Activated gamma-delta T cell (primary cell): Measurements from ENCODE around the gene COL4A6.
"Not testable (repeated sequence)": the region's sequence is repeated elsewhere in the genome, so short reads cannot be mapped to it uniquely, and the experiment has no call there.

ENCODE experiments used
- DNase-seq: peaks from one replicate; lab custom pipeline; 2025; lab: John Stamatoyannopoulos, UW
- total RNA-seq, 2 donors: gene quantifications; one replicate each; lab custom pipeline; 2026; lab: John Stamatoyannopoulos, UW

The COL4A6 gene
- 0 to 0.17 reads per million in 2 donors for total RNA-seq

GRCh38 chrX:108438110-108438623 lies at the start of gene COL4A6:
Gene COL4A6 (minus strand): TSS chrX:108438422. CDS start chrX:108438196, 226 bp downstream.
- no peak for DNase-seq

DNA sequence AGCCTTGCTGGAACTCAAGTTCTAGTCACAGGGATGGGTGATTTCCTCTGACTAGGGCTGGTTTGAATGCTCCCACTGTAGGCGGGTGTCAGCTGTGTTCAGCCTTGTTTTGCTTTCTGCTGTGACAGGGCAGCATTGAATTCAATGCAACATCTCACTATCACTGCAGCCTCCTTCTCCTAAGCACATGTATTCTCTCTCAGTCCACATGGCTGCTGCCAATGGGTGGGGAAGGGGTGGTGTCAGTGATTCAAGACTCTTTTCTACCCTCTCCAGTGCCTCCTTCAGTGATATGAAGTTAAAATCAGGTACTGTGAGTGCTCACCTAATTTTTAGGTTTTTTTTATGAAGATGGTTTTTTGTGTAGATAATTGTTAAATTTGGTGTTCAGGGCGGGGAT lies 47.7 kb upstream of the COL4A6 start:
- DNase-seq: no peak

DNA sequence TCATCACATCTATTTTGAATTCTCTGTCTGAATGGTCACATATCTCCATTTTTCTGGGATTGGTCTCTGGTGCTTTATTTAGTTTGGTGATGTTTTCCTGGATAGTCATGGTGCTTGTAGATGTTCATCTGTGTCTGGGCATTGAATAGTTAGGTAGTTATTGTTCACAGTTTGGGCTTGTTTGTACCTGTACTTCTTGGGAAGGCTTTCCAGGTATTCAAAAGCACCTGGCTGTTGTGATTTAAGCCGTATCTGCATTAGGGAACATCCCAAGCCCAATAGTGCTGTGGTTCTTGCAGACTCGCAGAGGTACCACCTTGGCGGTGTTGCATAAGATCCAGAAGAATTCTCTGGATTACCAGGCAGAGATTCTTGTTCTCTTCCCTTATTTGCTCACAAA lies 46.0 kb upstream of the COL4A6 start:
- no peak for DNase-seq

DNA sequence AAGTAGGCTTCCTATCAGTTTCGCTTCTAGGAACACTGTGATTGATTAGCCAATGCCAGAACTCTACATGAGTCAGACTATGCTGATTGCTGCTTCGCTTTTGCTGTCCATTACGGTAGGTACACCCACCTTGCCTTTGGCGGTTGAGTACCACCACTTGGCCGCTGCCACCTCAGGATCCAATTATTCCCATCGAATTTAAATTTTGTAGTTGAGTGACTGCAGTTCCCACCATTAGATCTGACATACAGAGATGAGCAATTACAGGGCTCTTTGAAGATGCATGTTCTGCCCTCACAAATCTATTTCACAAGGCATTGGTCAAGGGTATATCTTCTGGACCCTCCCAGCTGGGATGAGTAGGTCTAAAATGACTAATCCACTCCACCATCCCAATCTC lies 43.3 kb upstream of the COL4A6 start:
- not testable (repeated sequence) for DNase-seq

- no peak for DNase-seq
Observed at GRCh38 chrX:108473979-108474378, 35.8 kb upstream of the COL4A6 start.

GRCh38 chrX:108468486-108468885 lies 30.3 kb upstream of the COL4A6 start:
- no peak for DNase-seq

GRCh38 chrX:108464604-108465003 lies 26.4 kb upstream of the COL4A6 start:
- DNase-seq: no peak

- no peak for DNase-seq
Observed at GRCh38 chrX:108456971-108457477, 18.8 kb upstream of the COL4A6 start.

- no peak for DNase-seq
Observed at GRCh38 chrX:108453841-108454240, 15.6 kb upstream of the COL4A6 start.

DNA sequence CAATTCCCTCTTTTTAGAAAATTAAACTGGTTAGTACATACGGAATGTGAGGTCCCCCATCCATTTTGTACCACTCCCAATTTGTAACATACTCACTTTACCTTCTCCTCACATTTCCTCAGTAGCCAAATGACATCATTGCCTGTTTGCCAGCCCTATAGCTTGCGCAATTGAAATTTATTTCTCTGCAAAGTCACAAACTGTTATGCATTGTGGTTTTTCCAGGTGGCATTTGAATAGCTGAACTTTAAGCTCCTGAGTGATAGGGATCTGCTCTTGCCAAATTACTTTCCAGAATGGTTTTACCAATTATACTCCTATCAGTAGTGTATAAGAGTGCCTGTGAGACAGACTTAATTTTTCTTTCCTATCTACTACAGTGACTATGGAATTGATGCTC lies 9.1 kb upstream of the COL4A6 start:
- no peak for DNase-seq

GRCh38 chrX:108442901-108443464 lies 4.8 kb upstream of the COL4A6 start:
- no peak for DNase-seq

DNA sequence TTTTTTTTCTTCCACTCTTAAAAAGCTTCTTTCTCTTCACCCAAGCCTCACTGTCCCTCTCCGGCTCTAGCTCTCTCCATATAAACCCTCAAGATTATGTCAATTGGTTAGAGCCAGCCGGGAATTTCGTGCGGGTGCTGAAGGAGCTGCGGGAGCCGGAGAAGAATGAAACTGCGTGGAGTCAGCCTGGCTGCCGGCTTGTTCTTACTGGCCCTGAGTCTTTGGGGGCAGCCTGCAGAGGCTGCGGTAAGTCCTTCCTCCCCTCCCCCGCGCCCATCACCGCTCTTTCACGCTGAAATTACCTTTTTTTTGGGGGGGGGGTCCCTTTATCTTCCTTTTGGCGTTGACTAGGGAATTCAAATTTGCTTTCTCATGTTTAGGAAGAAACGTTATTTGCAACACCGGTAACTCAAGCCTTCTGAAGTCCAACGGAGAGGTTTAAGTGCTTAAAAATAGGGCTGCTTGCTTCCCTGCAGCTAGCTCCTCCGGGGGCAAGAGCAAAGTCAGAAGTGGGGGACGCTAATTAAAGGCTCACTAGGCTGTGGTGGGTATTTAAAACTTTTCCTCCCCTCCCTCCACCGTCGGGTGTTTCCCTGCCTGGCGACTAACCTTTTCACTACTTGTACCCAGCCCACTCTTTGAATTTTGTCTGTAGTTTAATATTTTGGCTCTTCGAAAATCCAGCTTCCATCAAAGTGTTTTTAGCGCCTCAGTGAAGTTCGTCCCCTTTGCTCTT lies 1.9 kb upstream of the COL4A6 start:
- no peak for DNase-seq

DNA sequence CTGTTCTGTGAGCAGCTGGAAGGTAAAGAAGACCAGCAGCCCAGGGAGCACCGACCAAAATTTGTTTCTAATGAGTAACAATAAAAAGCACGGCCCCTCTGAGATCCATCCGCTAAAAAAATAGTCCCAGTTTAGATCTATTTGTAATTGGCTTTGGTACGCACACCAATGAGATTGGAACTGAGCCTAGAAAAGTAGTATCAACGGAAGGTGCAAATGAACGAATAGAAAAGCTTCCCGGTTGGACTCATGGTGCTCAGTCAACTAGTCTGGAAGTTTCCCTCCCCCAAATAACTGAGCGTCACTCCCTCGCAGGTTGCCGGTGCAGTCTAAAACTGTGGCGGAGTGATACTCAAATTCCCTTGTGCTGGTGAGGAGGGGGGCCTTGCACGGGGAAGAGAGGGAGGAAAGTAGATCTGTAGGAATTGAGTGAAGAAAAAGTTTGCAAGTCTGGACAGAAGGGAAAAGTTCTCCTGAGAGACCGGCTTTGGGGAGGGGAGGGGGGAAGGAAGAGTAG lies 1.3 kb upstream of the COL4A6 start, which contains the start of gene COL4A5:
COL4A5 (plus strand) TSS at position 413 of the 517 bp plus-strand sequence. CDS start 288 bp downstream, outside the sequence.
- no peak for DNase-seq

DNA sequence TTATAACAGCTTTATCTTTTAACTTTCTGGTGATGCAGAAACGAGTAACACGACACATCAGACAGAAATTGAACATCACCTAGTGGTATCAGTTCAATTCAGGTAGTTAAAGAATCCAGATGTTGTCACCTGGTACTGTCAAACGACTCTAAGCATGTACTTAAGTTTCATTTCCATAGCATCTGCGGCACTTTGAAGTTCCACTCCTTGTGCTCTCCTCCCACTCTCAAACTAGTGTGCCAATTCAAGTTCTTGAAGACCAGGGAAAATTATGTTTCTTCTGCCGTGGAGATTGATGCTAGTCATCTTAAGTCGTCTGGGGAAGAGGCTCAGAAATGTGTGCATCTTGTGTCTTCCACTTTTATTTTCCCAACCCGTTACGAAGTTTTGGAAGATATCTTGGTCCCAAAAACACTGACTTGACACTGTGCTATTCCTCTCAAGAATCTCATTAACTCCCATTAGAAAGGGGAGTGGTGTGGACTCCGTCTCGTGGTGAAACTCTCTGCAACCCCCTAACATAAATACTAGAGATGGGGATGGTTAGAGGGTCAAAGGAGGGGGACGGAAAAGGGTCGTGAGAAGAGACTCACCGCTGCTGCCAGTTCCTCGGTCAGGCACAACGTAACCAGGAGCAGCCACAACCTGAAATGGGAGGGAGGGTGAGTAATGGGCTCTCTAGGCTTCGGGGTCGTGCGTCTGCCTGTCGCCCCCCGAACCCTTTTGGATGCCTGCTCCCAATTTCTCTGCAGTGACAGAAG lies 693 bp downstream of the COL4A6 start:
- DNase-seq: no peak

GRCh38 chrX:108435261-108435660 lies 3.0 kb downstream of the COL4A6 start:
- no peak for DNase-seq

- no peak for DNase-seq
Observed at GRCh38 chrX:108426262-108426661, 12.0 kb downstream of the COL4A6 start.

- DNase-seq: no peak
Observed at GRCh38 chrX:108420481-108420880, 17.7 kb downstream of the COL4A6 start.

DNA sequence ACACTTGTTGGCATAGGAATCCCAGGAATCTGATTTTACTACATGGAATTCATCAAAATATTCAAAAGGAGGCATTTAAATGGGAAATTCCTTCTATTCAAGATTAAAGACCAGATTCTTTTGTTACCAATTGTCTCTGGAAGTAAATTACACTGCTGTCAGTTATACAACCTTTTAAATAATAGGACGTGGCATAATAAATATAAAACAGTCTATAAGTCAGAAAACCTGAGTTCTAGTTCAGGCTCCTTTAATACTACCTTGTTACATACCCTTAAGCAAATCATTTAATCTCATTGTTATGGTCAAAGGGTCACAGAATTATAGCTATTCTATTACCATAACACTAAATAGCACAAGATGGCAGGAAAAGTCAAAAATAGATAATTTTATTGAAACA lies 18.8 kb downstream of the COL4A6 start:
- no peak for DNase-seq

- no peak for DNase-seq
Observed at GRCh38 chrX:108417257-108417656, 21.0 kb downstream of the COL4A6 start.

DNA sequence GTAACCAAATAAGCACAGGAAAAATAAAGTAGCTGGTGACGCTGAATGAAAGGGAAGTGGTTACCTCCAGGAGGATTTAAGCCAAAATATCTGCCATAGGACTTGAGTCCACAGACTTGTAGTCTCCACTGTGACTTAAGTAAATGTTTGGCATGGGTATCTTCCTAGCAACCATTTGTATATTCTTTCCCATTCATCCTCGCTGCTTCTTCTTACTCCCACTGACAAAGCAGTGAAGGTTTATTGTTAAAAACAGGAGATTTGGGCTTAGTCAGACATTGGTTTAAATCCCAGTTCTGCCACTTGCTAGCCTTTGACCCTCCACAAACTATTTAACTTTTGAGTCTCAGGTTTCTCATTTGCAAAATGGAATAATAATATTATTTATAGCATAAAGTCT lies 22.3 kb downstream of the COL4A6 start:
- no peak for DNase-seq

DNA sequence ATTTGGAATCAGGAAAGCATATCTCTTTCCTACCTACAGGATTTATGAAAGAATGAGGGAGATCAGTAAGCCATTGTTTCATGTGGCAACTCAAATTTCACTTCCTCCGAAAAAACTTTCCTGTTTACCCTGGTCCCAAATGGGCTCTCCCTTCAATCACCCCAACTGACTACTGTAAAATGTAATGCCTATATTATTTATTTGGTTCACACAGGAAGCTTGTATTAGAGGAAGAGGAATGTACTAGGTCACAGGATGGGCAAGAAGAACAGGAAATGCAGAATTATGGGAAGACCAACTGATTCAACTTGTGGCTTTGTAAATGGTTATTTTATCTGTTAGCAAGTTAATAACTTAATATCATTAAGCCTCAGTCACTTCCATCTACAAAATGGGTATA lies 23.1 kb downstream of the COL4A6 start:
- DNase-seq: no peak

DNA sequence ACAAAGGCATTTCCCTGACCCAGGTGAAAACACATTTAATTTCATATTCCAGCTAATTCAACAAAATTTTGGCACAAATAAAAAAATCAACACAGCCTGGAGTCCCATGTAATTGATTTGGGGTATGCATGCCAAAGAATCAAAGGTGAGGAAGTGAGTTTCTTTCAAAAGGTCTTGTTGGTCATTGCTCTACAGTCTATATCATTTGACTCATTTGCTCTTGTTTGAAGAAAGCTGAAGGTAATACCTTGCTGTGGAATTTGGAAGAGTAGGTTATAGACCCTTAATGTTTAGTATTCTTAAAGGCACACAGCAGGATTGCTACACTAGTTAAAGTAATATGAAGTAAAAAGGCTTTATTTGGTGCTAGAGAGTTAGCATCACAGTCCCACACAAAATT lies 25.4 kb downstream of the COL4A6 start:
- DNase-seq: no peak
